CD1c-positive myeloid dendritic cell (primary cell): Measurements from ENCODE around the gene SKP1.
"Not testable (repeated sequence)": the region's sequence is repeated elsewhere in the genome, so short reads cannot be mapped to it uniquely, and the experiment has no call there.

Experiments used
- DNase-seq: peaks from one replicate; pipeline ENCODE4 v3.0.0-alpha.2; 2016; ENCODE audit errors: extremely low spot score

The SKP1 gene

GRCh38 chr5:134176511-134177368 lies at the start of gene SKP1:
TSS of gene SKP1 (minus strand) at chr5:134176950. CDS start at chr5:134174022, 2,928 bp downstream.
- DNase-seq = peak; percentile 94

GRCh38 chr5:134225780-134226440 lies 49.2 kb upstream of the SKP1 start, which contains the start of gene PPP2CA:
TSS of gene PPP2CA (minus strand) at chr5:134226073. CDS start at chr5:134225861, 212 bp downstream.
- peak; percentile 99 for DNase-seq

DNA sequence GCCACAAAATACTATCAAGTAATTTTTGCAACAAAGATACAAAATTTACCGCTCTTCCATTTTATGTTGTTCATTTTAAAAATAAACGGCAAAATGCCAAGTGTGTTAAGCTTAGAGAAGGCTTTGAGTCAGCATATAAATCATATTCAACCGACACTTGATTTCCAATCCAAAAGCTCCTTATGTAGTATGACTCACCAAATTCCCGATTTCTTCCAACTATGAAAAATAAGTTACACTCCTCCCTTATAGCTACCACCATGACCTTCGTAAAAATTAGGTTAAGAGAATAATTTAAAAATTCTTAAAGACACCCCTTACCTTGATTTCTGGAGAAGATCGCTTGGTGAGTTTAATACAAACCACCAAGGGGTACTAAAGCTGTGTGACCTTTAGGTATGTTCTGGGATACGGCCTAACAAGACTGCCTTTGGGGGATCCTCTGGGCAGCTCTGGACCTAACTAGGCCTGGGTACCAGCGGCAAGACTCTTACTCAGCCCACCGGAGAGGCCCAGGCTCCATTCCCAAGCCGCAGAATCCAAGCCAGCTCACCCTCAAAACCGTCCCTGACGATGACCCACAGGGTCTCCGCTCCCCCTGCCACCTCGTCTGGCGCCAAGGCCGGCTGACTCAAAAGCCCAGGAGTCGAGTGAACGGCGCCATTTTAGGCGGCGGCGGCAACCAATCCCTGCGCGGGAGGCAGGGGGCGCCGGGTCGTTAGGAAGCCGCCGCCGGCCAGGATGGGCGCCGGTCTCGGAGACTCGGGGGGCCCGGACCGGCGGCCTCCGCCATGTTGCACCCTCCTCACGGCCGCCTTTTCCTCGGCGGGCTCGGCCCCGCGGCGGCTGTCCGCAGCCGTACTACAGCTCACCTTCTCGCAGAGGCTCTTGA lies 48.4 kb upstream of the SKP1 start:
- DNase-seq = peak; percentile 81

- DNase-seq = no peak
Observed at GRCh38 chr5:134223406-134224248, 46.9 kb upstream of the SKP1 start.

- not testable (repeated sequence) for DNase-seq
Observed at GRCh38 chr5:134221690-134222089, 44.9 kb upstream of the SKP1 start.

GRCh38 chr5:134215757-134216156 lies 39.0 kb upstream of the SKP1 start:
- no peak for DNase-seq

- not testable (repeated sequence) for DNase-seq
Observed at GRCh38 chr5:134211263-134212031, 34.7 kb upstream of the SKP1 start.

DNA sequence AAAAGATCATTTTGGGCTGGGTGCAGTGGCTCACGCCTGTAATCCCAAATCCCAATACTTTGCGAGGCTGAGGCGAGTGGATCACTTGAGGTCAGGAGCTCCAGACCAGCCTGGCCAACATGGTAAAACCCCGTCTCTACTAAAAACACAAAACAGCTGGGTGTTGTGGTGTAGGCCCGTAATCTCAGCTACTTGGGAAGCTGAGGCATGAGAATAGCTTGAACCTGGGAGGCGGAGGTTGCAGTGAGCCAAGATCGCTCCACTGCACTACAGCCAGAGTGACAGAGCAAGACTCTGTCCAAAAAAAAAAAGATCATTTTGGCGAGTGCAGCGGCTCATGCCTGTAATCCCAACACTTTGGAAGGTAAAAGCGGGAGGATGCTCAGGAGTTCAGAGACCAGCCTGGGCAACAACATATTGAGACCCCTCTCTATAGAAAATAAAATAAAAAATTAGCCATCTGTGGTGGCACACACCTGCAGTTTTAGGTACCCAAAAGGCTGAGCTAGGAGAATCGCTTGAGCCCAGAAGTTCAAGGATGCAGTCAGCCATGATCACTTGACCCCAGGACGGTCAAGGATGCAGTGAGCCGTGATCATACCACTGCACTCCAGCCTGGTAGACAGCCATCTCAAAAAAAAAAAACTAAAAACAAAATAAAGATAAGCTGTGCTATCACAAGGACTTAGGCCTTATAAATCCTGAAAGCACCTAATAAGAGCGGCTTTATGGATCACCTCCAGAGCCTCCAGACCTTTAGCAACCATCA lies 32.9 kb upstream of the SKP1 start:
- no peak for DNase-seq

DNA sequence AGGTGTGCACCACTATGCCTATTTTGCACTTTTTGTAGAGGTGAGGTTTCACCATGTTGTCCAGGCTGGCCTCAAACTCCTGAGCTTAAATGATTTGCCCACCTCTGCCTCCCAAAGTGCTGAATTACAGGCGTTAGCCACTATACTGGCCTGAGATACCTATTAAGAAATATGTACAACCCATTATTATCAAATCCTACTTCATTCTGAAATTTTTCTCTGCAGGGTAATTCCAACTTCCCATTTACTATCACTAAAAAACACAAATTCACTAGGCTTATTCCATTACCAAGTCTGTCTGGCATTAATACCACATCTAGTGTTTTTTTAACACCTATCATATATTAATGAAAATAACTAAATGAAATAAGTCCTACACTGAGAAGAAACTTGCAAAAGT lies 30.9 kb upstream of the SKP1 start:
- no peak for DNase-seq

- no peak for DNase-seq
Observed at GRCh38 chr5:134206627-134207160, 29.9 kb upstream of the SKP1 start.

DNA sequence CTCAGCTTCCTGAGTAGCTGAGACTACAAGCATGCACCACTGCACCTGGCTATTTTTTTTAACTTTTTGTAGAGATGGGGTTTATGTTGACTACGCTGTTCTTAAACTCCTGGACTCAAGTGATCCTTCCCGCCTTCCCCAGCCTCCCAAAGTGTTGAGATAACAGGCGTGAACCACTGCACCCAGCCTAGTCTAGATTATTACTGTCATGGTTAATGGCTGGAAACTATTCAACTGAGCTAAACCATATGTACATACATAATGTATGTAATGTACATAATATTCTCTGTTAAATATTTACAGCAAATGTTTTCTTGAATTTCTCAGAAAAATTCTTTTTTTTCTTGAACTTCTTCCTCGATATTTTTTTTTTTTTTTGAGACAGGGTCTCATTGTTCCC lies 27.8 kb upstream of the SKP1 start:
- DNase-seq = no peak

GRCh38 chr5:134203630-134204029 lies 26.9 kb upstream of the SKP1 start:
- no peak for DNase-seq

DNA sequence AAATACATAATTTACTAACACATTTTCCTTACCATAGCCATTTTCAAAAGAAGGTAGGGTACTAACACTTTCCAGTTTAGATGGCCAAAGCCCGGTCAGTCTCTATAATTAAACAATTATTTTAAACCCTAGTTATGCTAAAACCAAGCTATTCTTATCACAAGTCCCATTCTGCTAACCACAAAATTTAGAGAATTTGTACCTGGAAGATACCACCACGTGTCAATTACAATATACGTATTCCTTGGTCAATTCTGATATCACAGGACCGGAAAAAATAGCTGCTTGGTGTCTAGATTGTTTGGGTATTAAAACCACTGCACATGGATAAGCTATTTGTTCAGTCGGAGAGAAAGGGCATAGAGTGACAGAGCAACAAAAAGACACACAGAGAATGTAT lies 18.9 kb upstream of the SKP1 start:
- DNase-seq = no peak

DNA sequence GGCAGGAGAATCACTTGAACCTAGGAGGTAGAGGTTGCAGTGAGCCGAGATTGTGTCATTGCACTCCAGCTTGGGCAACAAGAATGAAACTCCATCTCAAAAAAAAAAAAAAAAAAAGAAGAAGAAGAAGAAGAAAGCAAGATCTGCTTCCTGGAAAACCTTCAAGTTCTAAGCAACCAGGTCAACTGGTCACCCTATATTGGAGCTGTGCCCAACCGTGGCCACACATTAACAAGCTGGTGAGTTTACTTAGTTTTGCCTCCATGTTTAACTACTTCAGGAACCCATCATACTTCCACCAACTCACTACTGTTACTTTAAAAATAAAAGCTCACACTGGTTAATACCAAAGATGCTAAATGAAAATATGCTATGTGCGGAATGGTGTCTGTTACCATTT lies 12.3 kb upstream of the SKP1 start:
- DNase-seq = no peak

DNA sequence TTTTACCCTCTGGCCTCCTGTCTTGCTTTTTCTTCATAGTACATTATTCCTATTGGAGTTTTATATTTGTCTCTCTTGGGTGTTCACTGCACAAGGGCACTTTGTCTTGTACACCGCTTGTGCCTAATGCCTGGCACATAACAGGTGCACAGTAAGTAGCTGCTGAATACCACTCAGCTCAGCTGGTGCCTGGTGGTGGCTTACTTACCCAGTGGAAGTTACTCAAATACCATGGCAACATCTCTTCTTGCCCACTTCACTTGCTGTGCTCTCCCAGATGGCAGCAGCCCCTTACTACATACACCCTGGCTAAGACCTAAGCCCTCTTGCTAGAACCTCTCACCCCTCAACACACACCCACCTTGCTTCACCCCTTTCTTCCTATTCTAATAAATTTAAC lies 11.3 kb upstream of the SKP1 start:
- DNase-seq = no peak

GRCh38 chr5:134184155-134185135 lies 7.7 kb upstream of the SKP1 start:
- peak; percentile 76 for DNase-seq

- no peak for DNase-seq
Observed at GRCh38 chr5:134183481-134183880, 6.7 kb upstream of the SKP1 start.

GRCh38 chr5:134178096-134178419 lies 1.3 kb upstream of the SKP1 start:
- no peak for DNase-seq
